ENCODE data around the gene RIMBP2. TPM values are rescaled to one million over a fixed set of nuclear protein-coding genes. Genes with fewer than 3 reads are reported as not detected.

The RIMBP2 gene
- total RNA-seq, 4 donors from 2014 or later, result 0.22 to 1.4 (median 1.2) TPM; not detected in 1

DNA sequence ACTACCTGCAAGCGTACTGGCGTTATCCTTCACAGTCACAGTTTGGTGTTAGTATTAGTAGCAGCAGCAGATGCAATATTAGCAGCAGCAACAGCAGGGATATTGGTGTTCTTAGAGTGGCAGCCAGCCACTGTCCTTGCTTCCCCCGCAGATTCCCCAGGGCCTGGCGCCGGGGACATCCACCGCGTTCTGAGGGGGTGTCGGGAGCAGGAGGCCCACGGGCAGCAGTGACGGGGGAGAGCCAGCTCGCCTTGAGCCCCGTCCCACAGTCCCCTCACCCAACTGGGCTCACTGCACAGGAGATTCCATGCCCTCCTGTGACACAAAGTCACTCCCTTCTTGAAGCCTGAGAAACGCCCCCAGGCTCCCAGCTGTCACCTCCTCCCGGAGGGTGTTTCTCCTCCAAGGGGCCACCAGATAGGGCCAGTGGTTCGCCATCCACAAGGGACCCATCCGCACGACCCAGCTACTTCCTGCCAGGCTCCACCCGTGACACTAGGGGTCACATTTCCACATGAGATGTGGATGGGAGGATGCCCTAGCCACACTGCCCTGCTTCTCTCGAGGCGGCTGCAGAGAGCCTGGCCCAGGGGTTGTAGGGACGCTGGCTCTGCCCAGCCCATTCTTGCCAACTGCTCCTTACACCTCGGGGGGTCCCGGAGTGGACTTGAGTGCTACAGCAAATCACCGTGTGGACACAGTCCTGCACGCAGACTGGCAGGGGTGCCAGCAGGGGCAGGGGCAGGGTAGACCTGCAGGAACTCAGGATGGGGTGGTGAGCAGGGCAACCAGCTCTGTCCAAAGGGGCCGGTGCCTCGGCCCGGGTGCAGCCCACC lies 255.3 kb downstream of the RIMBP2 start:
- WGBS, 2 donors, result 67 to 78% methylated on average over 16 to 20 of the region's 28 CpGs
- DNase-seq (ENCODE audit: low spot score in 2 of 2), result no peak
- no peaks in the 10 kb centered on the region for H3K27me3 ChIP-seq
- no peaks in the 10 kb centered on the region for H3K36me3 ChIP-seq
- no peaks in the 10 kb centered on the region for H3K4me1 ChIP-seq
- no peak overlapping the region for H3K4me3 ChIP-seq
- no peak for TF ChIP-seq EP300 (IDR thresholded peaks at IDR 0.05)
- TF ChIP-seq, protein P1, sequence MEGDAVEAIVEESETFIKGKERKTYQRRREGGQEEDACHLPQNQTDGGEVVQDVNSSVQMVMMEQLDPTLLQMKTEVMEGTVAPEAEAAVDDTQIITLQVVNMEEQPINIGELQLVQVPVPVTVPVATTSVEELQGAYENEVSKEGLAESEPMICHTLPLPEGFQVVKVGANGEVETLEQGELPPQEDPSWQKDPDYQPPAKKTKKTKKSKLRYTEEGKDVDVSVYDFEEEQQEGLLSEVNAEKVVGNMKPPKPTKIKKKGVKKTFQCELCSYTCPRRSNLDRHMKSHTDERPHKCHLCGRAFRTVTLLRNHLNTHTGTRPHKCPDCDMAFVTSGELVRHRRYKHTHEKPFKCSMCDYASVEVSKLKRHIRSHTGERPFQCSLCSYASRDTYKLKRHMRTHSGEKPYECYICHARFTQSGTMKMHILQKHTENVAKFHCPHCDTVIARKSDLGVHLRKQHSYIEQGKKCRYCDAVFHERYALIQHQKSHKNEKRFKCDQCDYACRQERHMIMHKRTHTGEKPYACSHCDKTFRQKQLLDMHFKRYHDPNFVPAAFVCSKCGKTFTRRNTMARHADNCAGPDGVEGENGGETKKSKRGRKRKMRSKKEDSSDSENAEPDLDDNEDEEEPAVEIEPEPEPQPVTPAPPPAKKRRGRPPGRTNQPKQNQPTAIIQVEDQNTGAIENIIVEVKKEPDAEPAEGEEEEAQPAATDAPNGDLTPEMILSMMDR (IDR thresholded peaks at IDR 0.05), result no peak
- TF ChIP-seq POLR2A (IDR thresholded peaks at IDR 0.05), result no peak
- no peak overlapping the region for H3K27ac ChIP-seq
- peaks cover 0 to 16% (median 0%) of the 10 kb centered on the region in 4 donors for H3K9me3 ChIP-seq

DNA sequence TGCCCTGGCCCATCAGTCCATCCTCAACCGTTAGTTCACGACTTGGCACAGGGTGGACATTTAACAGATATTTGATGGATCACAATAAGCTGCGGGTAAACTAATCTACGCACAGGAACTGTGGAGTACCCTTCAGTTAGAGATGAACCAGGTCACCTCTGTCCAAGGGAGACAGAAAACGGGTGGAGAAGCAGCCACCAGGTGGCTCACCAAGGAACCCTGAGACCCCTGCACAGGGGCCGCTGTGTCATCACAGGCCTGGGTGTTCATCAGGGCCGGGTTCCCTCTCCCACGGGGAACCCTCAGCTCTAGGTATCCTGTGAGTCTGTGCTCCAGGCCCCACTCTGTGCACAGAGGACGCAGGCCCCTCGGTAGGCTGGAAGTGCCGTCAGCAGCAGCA lies 256.2 kb downstream of the RIMBP2 start:
- no peak for TF ChIP-seq EP300 (IDR thresholded peaks at IDR 0.05)
- TF ChIP-seq POLR2A (IDR thresholded peaks at IDR 0.05), result no peak
- TF ChIP-seq, protein P1 (IDR thresholded peaks at IDR 0.05), result no peak
- 73 to 78% methylated on average over 8 to 11 of the region's 11 CpGs for WGBS, 2 donors

DNA sequence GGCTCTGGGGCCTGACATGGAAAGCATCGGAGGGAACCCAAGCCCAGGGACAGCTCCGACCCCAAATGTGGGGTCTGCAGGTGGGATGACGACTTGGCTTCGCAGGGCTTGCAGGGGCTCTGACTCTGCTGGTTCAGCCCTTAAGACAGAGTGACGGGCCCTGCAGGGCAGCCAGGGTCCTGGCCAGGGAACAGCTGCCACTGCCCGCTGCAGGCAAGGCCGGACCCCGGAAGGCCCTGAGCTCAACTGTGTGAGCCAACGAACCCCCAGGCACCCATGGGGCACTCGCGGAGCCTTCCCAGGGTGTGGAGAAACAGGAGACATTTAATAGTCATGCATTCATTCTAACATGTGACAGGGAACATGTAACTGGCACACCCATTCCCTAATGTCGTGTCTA lies 257.8 kb downstream of the RIMBP2 start:
- no peak for DNase-seq (ENCODE audit: low spot score in 2 of 2)
- H3K27ac ChIP-seq, result no peak overlapping the region
- no peak overlapping the region for H3K4me3 ChIP-seq
- 73 to 75% methylated on average over 8 to 12 of the region's 12 CpGs for WGBS, 2 donors
- H3K9me3 ChIP-seq, result peaks cover 0 to 11% (median 0%) of the 10 kb centered on the region in 4 donors
- H3K27me3 ChIP-seq, result no peaks in the 10 kb centered on the region
- TF ChIP-seq EP300 (IDR thresholded peaks at IDR 0.05) (no peak), POLR2A (IDR thresholded peaks at IDR 0.05) (no peak)
- TF ChIP-seq, protein P1 (IDR thresholded peaks at IDR 0.05), result no peak
- H3K4me1 ChIP-seq, result no peaks in the 10 kb centered on the region
- H3K36me3 ChIP-seq, result no peaks in the 10 kb centered on the region

More for the DNA sequence above, 256.2 kb downstream of the RIMBP2 start:
- Histone ChIP-seq H3K4me1 (no peaks in the 10 kb centered on the region), H3K4me3 (no peak overlapping the region), H3K36me3 (no peaks in the 10 kb centered on the region), H3K27me3 (no peaks in the 10 kb centered on the region), H3K9me3 (peaks cover 0 to 11% (median 0%) of the 10 kb centered on the region in 4 donors), H3K27ac (no peak overlapping the region)
- DNase-seq (ENCODE audit: low spot score in 2 of 2), result no peak

DNA sequence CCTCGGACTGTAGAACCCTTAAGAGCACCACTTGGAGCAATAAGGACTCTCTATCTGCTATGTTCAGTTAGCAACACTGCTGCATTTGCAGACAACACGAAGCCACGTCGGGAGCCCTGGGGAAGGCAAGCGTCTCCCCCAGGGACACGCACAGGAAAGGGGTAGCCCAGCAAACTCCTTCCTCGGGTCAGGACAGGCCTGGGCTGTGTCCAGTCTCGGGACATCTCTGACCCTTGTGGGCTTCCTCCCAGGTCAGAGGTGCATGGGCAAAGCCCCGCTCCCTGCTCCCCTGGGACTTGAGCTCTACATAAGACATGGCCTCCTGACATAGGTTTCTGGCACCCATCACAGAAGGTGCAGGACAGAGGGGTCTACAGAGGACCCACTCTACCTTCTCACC lies 258.9 kb downstream of the RIMBP2 start:
- Histone ChIP-seq H3K9me3 (peaks cover 0 to 8% (median 0%) of the 10 kb centered on the region in 4 donors), H3K27ac (no peak overlapping the region), H3K4me1 (no peaks in the 10 kb centered on the region), H3K36me3 (no peaks in the 10 kb centered on the region), H3K27me3 (no peaks in the 10 kb centered on the region), H3K4me3 (no peak overlapping the region)
- WGBS, 2 donors, result 52 to 72% methylated on average over 5 to 9 of the region's 9 CpGs
- no peak for DNase-seq (ENCODE audit: low spot score in 2 of 2)
- TF ChIP-seq EP300 (IDR thresholded peaks at IDR 0.05), result no peak
- no peak for TF ChIP-seq POLR2A (IDR thresholded peaks at IDR 0.05)
- TF ChIP-seq, protein P1 (IDR thresholded peaks at IDR 0.05), result no peak

All from tibial nerve (tissue), 4 donors.